CD4-positive, alpha-beta T cell treated with Interleukin-6 for 4 hours (primary cell): ENCODE results near the gene HDAC11.
"Not testable (repeated sequence)": the region's sequence is repeated elsewhere in the genome, so short reads cannot be mapped to it uniquely, and the experiment has no call there.

Experiments used
- DNase-seq: peaks from one replicate; pipeline ENCODE4 v3.0.0-alpha.2; 2020; ENCODE audit warnings: mixed read lengths

The HDAC11 gene

DNA sequence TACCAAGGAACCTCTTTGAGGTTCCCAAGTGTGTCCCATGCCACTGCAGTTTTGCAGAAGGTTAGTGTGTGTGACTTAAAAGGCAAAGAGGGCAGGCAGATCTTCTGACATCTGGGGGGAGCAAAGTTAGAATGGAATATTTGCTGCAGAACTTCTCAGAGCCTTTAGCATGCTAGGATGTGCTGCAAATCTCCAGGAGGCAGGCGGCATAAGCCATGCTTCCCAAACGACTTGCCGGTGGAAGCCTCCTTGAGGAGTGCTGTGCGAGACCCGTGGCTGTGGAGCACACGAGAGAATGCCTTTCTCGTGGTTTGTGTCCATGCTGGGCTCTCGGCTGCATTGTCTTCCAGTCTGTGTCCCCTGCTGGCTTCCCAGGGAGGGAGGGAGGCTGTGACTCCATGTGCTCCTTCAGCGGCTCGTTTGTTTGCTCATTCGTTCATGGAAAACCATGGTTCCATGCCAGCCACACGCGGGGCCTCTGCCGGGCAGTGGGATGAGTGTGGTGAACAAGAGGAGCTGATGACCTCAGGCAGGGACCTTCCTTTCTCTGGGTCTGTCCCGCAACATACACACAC, 13.8 kb downstream of the HDAC11 start:
- DNase-seq = no peak

GRCh38 chr3:13494463-13495350, 14.6 kb downstream of the HDAC11 start:
- DNase-seq = no peak

DNA sequence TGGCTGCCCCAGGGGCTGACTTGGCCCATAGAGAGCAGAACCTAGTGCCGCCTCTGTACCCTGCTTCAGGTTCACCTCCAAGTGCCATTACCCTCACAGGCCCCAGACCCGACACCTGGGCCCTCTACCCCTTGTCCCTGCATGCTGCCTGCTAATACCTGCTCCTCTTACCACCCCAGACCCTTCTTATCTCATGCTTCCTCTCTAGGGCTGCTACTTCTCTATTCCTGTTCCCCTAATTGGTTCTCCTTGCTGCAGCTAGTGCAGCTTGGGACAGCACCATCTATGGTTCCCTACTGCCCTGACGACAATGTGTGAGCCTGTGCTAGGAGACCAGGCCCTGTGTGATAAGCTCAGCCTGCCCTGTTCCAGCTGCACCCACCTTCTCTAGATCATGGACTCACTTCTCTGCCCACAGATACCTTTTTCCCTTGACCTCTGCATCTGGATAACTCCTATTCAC, 15.3 kb downstream of the HDAC11 start:
- DNase-seq = no peak

DNA sequence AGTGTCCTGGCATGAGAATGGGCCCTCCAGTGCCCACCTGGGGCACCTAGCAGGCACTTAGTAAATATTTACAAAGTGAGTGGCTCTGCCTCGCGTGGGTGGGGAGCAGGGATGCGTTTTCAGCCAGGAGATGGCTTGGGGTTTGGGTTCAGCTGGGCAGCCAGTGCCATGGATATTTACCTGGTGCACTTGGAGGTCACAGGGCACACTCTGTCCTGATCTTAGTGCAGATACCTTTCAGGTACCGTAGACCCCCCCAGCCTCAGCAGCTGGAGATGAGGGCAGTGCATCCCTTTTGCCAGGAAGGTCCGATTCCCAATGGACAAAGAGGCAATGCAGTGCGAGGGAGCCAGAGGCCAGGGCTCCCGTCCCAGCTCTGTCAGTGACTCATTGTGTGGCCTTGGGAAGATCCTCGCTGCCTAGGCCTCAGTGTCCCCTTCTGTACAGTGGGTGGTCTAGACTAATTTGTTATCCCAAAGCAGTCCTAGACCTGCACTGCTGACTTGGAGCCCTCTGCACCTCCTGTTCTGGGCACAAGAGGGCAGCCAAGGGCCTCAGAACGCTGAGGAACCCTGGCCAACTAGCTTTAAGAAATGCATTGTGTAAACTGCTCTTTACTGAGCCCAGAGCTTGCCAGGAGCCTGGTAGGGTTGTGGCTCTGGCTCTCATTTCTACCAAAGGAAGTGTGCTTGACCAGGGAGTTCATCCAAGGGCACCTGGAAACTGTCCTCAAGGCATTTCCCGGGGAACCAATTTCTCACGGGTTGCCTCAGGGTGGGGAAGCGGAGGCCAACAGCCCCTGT, 16.0 kb downstream of the HDAC11 start:
- DNase-seq = peak; percentile 71

DNA sequence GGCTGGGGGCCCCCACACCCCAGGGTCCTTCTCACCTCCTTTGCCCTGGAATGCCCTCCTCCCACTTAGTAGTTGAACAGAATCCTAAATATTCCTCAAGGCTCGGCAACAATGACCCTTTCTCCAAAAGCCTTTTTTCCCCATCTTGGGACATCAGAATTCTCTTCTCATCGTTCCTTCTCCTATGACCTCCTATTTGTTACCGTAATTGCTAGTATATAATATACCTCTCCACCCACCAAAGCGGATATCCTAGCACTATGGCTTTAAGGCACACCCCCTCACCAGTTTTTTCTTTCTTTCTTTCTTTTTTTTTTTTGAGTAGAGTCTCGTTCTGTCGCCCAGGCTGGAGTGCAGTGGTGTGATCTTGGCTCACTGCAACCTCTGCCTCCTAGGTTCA, 16.8 kb downstream of the HDAC11 start:
- no peak for DNase-seq

DNA sequence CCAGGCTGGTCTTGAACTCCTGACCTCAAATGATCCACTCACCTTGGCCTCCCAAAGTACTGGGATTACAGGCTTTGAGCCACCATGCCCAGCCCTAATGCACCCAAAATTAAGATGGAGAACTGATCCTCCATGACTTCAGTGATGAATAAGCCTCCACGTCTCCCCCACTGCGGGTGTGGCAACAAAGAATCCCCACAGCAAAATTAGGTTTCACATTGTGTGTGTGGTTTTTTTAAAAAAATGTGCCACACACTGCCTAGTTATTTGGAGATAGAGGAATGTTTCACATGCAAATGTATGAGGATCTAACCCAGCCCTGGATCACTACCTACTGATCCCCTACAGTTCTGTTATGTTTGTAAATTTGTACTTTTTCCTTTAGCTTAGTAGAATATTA, 17.3 kb downstream of the HDAC11 start:
- DNase-seq = no peak

DNA sequence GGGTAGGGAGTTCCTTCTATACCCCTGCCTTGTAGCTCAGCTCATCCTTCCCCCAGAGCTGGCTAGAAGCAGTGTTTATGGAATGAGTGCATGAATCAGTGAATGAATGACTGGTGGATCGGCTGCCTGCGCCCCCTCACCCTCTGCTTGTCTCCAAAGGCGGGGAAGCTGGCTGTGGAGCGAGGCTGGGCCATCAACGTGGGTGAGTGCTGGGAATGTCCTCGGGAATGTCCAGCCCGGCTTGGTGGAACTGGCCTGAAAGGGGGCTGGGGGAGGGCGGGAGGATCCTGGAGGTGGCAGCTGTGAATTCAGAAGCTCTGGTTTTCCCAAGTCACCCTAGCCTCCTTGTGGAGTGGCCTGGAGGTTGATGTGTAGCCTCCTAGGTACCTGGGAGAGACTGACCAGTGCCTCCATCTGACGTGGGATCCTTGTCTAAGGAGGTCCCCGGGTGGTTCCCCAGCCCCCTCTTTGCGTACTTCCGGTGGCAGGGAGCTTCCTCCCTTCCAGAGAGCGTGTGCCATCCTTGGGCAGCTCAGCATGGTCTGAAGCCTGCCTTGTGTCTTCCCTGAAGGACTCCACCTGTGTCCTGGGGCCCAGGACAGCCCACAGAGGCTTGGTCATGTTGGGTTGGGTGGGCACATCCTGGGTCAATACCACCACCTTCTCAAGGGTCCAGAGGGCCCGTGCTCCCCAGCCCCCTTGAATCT, 18.4 kb downstream of the HDAC11 start:
- DNase-seq = no peak

DNA sequence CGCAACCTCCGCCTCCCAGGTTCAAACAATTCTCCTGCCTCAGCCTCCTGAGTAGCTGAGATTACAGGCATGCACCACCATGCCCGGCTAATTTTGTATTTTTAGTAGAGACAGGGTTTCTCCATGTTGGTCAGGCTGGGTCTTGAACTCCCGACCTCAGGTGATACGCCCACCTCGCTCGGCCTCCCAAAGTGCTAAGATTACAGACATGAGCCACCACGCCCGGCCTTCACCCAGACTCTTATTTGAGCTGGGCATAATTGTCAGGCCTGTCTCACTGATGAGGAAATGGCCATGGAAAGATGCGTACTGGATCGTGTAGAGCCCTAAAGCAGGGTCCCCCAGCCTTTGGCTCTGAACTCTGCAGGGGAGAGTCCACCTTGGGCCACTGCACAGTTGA, 19.1 kb downstream of the HDAC11 start:
- not testable (repeated sequence) for DNase-seq

DNA sequence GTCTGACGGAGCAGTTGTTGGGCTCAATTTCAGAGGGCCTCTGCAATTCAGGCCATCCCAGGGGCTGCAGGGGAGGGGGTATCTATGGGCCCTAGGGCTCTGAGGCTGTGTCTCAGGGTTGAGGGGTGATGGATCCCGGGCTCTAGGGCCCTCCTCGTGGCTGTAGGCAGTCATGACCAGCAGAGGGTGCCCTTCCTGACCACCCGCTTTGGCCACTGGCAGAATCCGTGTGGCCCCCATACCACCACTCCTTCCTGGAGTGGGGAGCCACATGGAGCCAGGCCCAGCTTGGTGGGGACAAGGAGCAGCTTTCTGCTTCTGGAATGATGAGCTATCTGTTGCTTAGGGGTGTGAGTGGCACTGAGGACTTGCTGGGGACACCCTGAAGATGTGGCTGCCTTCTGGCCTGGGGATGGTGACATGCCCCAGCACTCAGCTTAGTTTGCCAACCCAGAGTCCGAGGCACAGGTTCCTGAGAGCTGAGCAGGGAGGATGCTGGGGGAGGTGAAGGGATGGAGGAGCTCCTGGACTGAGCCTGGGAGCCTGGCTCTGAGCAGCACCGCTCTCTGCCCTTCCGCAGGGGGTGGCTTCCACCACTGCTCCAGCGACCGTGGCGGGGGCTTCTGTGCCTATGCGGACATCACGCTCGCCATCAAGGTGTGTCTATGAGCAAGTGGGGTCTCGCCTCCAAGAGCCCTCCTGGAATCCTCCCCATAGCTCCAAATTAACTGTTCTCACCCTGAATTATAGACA, 20.2 kb downstream of the HDAC11 start:
- DNase-seq = no peak

- DNase-seq = no peak
These were observed 20.9 kb downstream of the HDAC11 start for GRCh38 chr3:13501056-13501455.

- DNase-seq = no peak
These were observed 21.4 kb downstream of the HDAC11 start for GRCh38 chr3:13501521-13501920.

GRCh38 chr3:13501958-13502790, 22.1 kb downstream of the HDAC11 start:
- no peak for DNase-seq

DNA sequence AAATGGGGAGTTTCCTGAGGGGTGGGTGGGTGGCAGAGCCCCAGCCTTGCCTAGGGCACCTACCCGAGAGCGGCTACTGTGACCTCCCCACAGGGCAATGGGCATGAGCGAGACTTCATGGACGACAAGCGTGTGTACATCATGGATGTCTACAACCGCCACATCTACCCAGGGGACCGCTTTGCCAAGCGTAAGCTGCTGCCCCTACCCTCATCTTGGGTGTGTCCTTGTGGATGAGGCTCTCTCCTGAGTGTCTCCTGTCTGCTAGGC, 22.6 kb downstream of the HDAC11 start:
- no peak for DNase-seq

GRCh38 chr3:13504161-13504831, 24.2 kb downstream of the HDAC11 start:
- no peak for DNase-seq

- no peak for DNase-seq
These were observed 25.3 kb downstream of the HDAC11 start for GRCh38 chr3:13505147-13506130.

DNA sequence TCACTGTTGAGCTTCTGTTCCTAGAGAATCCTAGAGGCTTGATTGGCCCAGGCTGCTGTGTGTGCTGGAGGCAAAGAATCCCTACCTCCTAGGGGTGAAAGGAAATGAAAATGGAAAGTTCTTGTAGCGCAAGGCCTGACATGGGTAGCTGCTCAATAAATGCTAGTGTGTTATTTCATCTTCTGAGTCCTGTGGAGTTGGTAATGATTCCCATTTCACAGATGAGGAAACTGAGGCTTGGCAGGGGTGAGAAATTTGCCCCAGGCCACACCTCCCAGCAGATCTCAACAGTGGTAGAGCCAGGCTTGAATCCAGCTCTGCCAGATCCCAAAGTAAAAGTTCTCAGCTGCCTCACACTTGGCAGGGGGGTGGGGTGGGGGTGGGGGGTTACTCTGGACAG, 26.1 kb downstream of the HDAC11 start:
- DNase-seq = no peak

- no peak for DNase-seq
These were observed 26.6 kb downstream of the HDAC11 start for GRCh38 chr3:13506680-13507079.

- no peak for DNase-seq
These were observed 27.1 kb downstream of the HDAC11 start for GRCh38 chr3:13507247-13507569.

GRCh38 chr3:13507570-13508339, 27.6 kb downstream of the HDAC11 start:
- no peak for DNase-seq
